Stimulated activated naive CD8-positive, alpha-beta T cell treated with anti-CD3 and anti-CD28 coated beads, Interleukin-15, Interleukin-2, amounts not matched to agents 100 U/mL and 50 U/mL, for 24 hours (primary cell): Measurements from ENCODE around the gene MCU.
"Not testable (repeated sequence)": the region's sequence is repeated elsewhere in the genome, so short reads cannot be mapped to it uniquely, and the experiment has no call there.

ENCODE experiments used
- ATAC-seq: fragments of 150-1000 bp; cut with Tn5 transposase; one replicate; pipeline ENCODE4 v1.10.0; 2021
- DNase-seq: peaks from one replicate; pipeline ENCODE4 v3.0.0; 2021

Gene MCU

DNA sequence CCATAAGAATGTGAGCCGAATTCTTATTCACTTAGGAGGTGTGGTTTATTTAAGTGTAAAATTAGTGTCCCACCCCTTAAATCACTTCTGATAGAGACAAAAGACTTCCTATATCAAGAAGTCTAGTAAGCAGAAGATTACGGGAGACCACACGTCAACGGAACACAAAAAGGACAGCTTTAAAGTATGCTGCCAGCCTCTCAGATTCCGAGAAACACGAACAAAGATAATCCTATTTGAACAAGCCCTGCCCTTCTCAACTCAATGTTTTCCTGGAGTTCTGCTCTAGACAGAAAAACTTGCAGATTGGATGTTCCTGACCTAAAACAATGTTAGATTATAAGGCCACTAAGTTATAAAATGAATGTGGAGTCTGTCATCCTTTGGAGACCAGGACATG is 4.9 kb upstream of the MCU start:
- no peak for DNase-seq
- ATAC-seq = no peak

DNA sequence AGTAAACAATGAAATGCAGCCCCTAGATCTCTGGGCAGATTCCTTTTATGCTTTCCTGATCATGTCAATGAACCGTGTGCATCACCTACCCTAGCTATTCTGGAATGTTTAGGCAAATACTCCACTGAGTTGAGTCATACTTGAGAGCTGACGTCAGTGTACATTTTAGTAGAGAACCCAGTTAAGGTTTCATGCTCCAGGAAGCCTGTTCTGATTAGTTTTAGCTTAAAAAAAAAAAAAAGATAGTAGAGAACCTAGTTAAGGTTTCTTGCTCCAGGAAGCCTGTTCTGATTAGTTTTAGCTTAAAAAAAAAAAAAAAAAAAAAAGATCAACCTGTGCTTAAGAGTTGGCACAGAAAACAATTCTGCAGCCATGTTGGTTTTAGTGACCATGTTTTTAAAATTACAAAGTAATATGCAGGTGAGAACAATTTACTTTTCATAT is 3.7 kb upstream of the MCU start:
- no peak for DNase-seq
- no peak for ATAC-seq

DNA sequence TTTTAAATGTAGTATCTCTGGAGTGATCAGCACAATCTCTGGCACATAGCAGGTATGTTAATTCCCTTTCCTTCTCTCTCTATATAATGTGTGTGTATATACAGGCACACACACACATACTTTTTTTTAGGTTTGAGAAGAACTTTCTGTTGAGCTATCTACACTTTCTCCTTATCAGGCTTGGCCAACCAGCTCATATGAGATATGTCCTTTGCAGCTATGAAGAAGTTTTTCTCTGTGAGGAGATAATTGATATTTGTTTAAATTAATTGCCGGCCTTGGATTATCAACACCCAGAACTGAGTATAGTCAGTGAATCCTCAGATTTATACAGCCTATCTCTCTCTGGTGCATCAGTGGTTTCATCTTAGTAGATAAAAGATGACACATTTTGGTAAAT is 2.3 kb upstream of the MCU start:
- no peak for DNase-seq

GRCh38 chr10:72690071-72690755 is 1.7 kb upstream of the MCU start:
- ATAC-seq (no peak), DNase-seq (no peak)

More for the DNA sequence above, 2.3 kb upstream of the MCU start:
- no peak for ATAC-seq

- no peak for DNase-seq
- ATAC-seq = no peak
Measured at GRCh38 chr10:72691470-72691862, 477 bp upstream of the MCU start.

DNA sequence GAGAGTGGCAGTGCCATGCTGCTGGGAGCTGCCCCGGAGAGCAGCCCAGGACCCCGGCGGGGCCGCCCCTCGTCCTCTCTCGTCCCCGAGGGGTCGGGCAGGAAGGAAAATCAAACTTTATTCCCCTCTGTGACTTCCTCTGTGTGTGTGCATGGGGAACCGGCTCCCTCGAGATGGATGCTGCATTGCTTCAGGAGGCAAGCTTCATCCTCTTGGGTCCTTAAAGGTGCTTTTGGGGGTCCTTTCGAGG is 726 bp downstream of the MCU start:
- ATAC-seq (peak; percentile 2), DNase-seq (no peak)

DNA sequence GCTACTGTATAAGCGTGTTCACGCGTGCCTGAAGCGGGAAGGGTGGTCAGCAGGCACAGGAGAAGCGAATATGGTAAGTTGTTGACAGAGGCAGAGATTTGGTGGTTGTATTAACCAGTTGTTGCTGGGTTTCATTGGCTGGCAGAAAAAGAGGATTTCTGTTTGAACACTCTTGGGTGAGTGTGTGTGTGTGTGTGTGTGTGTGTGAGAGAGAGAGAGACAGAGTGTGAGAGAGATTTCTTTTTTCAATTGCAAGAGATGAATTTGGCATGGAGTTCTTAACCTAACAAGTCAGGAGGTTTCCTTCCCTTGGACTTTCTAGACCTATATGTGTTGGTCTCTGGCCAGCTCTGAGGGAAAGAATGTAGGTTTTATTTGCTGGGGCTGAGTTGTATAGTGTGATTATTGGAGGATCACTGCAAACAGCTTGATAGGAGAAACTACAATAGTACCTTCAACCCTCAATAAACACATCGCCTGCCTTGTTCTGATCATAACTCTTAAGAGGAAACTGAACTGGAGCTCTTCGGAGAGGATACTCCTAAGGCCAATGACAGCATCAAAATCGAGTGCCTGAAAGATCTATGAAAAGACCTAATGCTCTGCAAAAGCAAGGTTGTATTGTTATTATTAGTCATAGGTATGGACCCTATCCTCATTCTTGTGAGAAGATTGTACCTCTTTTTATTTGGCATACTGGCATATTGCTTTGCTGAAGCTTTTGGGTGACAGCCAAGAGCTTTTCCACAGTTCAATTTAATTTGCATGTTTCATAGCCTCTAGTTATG is 1.2 kb downstream of the MCU start:
- no peak for DNase-seq
- ATAC-seq = no peak

DNA sequence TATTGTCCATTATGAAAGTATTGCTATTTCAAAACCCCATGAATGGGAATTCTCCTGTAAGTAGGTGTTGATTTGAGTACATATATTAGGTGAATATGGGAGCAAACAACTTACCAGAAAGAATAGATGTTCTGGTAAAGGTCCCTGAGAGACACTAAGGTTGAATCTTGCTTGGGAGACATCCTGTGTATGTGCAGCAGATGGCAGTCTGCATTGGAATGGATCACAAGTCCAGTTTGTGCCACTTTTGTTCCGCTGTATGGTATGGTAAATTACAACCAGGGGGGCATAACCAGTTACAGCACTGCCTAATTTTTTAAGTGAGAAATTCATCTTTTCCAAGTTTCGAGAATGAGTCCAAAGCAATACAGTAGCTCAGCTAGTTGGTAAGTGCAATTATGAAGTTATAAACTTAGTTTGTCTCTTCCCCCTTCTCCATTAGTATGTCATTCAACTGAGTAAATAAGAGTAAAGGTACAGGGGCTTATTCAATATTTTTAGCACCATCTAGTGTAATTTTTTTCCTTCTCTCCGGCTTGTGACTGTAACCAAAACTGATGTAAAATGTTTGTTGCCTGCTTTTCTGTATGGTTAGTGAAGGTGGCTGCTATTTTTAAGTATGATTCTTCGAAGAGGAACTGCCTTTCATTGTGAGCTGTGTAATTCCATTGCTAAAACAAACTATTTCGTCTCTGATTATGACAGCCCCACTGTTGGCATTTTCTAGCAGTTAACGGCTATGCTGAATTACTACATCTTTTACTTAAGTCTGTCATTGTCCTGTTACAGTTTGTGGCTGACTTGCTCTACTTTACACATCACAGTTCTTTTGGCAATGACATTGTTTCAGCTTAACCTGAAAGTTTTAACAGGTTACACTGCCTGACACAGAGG is 2.8 kb downstream of the MCU start:
- ATAC-seq (no peak), DNase-seq (no peak)

DNA sequence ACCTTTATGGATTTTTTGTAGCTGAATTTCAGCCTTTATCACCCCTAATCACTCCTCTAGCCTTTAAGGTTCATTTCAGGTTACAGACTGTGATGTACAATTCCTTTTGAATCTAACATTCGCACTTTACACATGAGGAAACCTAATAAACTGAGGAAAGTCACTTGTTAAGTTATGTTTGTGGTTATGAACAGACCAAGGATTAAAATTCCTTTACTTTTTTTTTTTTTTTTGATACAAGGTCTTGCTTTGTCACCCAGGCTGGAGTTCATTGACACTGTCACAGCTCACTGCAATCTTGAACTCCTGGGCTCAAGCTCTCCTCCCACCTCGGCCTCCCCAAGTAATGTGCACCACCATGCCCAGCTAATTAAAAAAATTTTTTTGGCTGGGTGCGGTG is 3.6 kb downstream of the MCU start:
- ATAC-seq (no peak), DNase-seq (no peak)

- ATAC-seq (no peak), DNase-seq (no peak)
Measured at GRCh38 chr10:72697716-72698115, 5.8 kb downstream of the MCU start.

DNA sequence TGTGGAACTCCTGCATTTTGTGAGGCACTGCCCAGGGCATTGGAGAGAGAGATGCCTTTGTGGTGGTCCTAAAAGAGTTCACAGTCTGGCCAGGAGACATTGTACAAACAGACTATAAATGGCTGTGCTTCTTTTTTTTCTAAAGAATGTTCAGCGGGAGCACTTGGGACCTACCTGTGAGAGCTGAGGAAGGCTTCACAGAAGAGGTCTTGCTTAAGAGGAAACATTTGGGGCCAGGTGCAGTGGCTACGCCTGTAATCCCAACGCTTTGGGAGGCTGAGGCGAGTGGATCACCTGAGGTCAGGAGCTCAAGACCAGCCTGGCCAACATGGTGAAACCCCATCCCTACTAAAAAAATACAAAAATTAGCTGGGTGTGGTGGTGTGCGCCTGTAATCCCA is 10.5 kb downstream of the MCU start:
- not testable (repeated sequence) for ATAC-seq, DNase-seq

- no peak for DNase-seq
- peak; percentile 92 for ATAC-seq
Measured at GRCh38 chr10:72702868-72703581, 11.1 kb downstream of the MCU start.

DNA sequence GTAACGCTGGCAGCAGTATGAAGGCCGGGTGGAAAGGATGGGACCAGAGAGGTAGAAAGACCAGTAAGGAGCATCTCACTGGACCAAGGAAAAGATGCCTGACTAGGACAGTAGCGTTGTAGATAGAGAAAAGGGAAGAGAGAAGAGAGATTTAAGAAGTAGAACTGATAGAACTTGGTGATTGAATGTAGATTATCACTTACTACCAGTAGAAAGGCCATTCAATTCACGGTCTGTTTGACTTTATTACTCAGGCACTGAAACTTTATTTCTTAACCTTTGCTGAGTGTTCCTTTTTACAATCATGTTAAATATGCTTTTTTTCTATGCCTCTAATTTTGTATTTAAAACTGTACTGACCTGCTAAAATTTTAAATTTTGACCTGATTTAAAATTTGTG is 12.2 kb downstream of the MCU start:
- no peak for ATAC-seq

GRCh38 chr10:72709041-72709440 is 17.1 kb downstream of the MCU start:
- ATAC-seq = no peak
- DNase-seq = no peak

More for the DNA sequence above, 12.2 kb downstream of the MCU start:
- no peak for DNase-seq

- no peak for DNase-seq
- no peak for ATAC-seq
Measured at GRCh38 chr10:72712136-72712535, 20.2 kb downstream of the MCU start.

- ATAC-seq = no peak
- DNase-seq = no peak
Measured at GRCh38 chr10:72719941-72720592, 28.1 kb downstream of the MCU start.

DNA sequence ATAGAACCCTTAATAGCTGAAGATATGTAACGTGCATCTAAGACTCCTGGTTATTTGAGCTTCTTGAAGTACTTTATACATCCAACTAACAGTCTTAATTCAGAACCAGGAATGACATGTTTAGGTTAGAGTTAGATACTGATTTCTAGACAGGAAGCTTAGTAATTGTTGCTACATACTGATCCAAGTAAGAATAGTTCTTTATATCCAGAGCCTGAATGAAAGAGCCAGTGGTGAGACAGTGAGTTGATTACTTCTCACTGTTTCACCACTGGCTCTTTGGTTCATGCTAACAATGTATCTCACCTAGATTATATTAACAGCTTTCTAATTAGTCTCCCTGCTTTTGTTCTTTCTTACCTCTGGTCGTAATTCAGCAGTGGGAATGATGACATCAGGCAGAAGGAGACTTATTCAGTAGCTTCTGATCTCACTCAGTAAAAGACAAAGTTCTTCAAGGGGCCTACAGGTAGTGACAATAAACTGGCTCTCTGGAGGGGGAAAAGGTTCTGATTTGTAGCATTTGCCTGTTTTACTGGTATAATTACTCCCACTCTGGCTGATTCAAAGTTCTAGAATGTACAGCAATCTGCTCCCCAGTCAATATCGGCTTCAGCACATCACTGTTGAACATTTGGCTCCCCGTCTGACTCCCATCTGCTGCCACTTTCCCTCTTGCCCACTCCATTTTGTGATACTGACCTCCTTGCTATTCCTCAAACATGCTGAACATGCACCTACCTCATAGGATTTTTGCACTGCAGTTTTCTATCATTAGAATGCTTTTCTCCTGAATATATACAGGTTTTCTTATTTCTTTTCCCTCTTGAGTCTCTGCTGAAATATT is 29.1 kb downstream of the MCU start:
- ATAC-seq = no peak
- DNase-seq = no peak

GRCh38 chr10:72727130-72727529 is 35.2 kb downstream of the MCU start:
- ATAC-seq = no peak
- no peak for DNase-seq

DNA sequence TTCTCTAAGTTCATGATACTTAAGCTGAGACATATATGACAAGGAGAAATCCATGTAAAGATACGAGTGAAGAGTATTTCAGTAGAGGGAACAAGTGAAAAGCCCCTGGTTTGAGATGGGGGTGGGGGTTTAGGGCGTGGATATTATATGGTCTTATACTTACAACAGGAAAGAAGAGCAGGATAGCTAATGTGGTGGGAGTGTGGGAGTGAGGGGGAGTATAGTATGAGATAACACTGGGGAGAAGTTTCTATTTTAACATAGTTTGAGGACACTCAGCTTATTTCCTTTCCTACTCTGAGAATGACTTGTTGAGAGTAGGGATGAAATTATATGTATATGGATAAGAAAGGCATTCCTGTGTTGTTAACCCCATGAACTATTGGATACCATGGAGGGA is 36.5 kb downstream of the MCU start:
- ATAC-seq (no peak), DNase-seq (no peak)

DNA sequence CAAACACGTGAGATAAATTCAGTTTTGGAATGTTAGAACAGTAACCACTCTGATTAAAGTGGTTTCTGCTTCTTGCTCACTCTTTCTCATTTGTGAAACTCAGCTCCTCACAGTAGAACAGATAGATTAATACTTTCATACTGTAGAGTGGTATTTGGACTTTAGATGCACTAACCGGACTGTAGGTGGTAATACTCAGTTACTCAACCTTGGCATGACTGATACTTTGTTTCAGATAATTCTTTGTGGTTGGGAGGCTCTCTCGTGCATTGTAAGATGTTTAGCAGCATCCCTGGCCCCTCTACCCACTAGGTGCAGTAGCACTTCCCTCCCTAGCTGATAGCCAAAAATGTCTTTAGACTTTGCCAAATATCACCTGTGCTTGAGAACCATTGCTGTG is 37.6 kb downstream of the MCU start:
- ATAC-seq (peak; percentile 93), DNase-seq (no peak)

DNA sequence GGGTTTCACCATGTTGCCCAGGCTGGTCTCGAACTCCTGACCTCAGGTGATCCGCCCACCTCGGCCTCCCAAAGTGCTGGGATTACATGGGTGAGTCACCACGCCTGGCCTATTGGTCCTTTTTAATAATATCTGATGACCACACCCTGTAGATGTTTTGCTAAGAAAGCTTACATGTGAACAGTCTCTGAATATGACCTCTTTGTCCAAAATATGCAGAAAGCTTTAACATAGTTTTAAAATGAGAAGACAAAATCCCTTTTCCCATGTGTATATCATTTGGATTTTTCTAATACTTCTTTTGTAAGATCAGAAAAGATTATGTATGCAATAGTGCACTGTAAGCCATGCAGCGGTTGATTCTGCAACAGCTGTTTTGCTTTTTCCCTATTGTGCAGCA is 38.5 kb downstream of the MCU start:
- DNase-seq = no peak
- no peak for ATAC-seq
